GM18909 (cell line): ENCODE data around the gene CAPN13.

ENCODE experiments used
- ATAC-seq: cut with Tn5 transposase; IDR thresholded peaks from one replicate; pipeline ENCODE4 v1.9.1; 2021; ENCODE audit warnings: mild to moderate bottlenecking; ENCODE audit not compliant: unreplicated experiment, poor library complexity

The CAPN13 gene

GRCh38 chr2:30733876-30734520 is 73.2 kb downstream of the CAPN13 start:
- no peak for ATAC-seq

GRCh38 chr2:30732876-30733275 is 74.4 kb downstream of the CAPN13 start:
- ATAC-seq, result no peak

GRCh38 chr2:30732376-30732775 is 74.9 kb downstream of the CAPN13 start:
- no peak for ATAC-seq

DNA sequence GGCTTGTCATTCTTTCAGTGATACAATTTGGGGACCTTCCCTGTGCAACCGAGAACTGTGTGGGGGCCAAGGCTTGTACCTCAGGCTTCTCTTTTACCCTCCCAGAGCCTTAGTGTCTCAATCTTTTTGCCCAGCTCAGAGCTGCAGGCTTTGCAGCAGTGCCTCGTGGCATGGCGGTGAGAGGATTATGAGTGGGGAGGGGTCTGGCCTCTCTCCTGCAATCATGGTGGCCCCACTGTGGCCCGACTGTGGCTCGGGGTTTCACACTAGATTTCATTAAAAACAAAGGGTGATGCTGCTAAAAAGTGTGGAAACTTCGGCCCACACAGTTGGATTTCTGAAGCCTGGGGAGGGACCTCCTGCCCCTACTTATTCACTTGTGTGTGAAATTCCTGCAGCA is 75.5 kb downstream of the CAPN13 start:
- ATAC-seq, result no peak

DNA sequence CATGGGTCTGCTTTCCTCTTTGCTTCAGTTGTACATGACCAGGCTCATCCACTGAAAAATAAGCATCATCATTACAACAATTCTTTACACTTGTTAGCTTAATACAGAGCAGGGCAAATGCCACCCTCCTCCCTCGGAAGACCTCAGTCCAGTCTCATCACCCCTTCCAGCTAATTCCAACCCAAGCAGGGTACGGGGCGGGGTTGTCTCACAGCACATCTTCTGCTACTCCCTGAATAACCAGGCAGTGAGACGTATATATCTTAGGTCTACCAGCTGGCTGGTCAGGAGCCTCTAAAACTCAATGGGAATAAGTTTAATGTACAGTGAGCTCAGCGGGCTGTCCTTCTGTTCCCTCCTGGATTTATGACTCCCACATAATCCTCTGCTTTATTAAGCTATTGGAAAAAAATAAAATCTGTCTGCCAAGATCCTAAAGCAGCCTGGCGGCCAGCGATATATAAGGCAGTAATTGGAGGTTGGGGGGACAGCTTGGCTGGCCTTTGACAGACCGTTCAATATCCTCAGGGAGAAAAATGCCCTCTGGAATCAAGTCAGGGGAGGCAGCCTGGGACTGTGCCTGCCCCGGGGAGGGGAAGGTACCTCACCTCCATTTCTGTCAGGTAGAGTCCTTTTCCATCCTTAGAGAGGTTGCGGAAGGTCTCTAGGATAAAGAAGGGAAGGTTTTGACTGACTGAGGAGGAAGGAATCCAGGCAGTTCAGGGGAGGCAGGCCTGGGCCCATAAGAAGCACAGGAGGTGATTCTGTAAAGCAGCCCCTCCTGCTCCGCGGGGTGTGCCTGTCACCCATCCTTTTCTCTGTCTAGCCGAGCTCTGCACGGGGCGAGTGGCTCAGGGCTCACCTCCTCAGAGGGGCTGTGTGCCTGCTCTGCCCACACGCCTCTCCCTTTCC is 76.3 kb downstream of the CAPN13 start:
- ATAC-seq, result no peak

DNA sequence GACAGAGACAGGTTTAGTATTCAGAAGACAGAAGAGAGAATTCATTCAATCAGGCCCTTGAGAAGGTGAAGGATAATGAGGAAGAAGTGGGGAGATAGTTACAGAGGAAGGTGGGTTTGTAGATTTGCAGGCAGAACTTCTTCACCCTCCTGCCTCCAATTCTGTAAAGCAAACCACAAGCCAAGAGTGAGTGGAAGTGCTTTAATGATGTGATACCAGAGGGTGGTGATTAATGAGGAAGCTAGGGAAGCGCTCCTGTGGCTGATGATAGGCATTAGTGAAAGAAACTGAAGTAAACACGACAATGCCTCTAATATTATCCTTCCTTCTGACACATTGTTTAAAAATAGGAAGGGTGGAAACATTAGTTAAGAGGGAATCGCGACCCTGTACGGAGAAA is 78.2 kb downstream of the CAPN13 start:
- ATAC-seq, result no peak

DNA sequence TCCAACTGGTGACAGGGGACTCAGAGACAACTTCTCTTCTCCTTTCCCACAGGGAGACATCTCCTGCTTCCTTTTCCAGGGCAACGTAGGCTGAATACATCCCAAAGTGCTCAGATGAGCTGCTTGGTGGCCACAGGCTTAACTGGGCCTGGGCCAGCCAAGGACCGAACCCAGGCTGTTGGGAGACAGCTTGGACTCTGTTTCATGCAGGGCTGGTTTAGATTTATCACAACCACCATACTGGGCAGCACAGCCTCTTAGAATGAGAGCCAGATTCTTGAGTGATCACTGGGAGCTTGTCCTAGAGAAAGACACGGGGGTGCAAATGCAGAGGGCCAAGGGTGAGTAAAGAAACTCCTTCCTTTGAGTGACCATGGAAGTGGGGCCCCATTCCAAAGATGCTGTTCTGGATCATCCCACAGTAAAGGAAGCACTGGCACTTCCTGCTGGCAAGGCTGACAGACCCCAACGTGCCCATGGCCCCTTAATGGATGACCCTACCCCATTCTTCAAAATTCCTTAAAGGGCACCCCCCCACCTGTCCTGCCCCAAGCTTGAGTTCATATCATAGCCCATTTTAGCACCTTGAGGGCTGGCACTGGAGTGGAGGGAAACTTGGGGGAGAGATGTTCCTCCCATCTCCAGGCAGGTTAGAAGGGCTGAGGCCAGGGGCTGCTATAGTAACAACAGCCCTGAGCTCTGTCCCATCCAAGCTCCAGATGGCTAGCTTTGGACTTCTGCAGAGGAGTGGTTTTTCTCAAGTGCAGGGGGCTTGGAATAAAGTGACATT is 84.1 kb downstream of the CAPN13 start:
- ATAC-seq, result no peak

DNA sequence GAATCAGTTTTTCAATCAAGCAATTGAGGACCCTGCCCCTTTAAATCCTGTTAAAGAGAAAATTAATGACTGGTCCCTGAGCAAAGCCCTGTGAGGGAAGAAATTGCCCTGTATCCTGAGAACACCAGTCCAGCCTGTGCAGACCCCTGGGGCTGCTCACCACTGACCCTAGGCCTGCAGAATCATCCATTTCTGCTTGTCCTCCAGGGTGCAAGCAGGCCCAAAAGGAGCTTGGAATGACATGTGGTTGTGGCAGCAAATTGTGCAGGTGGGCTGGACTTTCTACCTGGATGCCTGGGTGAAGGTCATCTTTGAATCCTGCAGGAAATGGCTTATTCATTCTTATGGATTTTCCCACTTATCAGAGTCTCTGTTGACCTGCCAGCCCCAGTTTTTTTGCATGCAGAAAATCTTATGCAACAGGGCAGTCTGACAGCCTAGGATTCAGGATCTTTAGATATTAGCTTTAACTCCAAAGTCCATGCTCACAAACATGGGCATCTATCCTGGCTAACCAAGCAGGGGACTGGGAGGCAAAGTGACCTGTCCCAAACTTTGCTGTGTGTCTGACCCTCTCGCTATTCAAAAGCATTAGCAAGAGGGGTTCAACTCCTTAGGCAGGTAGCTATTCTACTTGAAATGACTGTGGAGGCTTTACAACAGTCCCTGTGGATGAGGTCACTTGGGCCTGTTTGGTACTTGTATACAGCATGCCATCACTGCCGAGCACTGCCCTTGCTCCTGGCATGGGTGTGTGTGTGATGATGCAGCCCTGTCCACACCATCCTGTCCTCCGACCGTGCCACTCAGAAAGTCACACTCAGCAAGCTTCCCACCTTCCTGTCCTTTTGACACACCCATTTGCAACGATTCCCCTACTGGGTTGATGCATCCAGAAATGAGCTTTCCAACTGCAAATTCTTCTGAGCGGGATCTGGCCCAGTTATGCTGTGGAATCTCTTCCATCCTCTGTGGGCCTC is 85.3 kb downstream of the CAPN13 start:
- ATAC-seq, result no peak

GRCh38 chr2:30721241-30721640 is 86.0 kb downstream of the CAPN13 start:
- no peak for ATAC-seq

DNA sequence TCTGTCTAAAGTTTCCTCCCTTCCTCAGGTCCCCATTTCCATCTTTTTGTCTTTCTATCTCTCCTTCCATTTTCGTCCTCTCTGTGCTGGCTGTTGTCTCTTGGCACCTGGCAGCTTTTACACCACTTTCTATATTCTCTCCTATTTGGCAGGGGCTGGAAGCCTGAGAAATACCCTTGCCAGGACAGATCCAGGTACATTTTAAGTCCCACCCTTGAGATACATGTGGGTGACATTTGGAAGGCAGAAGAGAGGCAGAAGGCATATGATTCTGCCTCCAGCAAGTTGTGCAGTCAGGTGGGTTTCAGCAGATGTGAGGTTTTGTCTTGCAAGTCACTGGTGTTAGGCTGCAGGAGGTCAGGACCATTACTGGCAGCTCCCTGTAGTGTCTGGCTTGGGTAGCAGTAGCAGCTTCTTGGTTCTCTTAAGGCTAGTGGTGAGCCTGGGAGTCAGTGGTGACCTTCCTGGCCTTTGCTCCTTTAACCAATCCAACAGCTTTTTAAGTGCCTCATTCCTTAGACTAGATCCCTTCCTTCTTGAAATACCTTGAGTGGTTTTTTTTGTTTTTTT is 90.1 kb downstream of the CAPN13 start:
- no peak for ATAC-seq

GRCh38 chr2:30716123-30716900 is 90.9 kb downstream of the CAPN13 start:
- ATAC-seq, result no peak

- ATAC-seq, result no peak
Observed at GRCh38 chr2:30714811-30715709, 92.2 kb downstream of the CAPN13 start.

GRCh38 chr2:30713698-30714097 is 93.5 kb downstream of the CAPN13 start:
- no peak for ATAC-seq

DNA sequence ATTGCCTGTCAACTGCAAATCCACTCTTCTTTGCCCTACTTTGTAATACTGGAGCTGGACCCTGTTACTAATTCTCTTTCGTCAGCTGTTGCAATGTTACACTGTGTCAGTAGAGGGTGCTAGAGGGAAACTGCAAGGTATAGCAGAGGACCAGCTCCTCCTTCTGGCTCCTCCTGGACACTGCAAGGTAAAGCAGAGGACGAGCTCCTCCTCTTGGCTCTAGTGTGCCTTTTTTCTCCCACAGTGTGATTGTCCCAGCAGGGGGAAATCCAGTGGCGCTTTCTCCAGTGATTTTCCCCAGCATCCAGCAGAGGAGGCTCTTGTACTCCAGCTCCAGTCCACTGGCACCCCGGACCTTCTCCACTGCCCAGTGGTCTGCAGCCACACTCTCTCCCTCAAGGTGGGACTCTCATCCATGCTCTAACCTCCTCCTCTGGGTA is 95.6 kb downstream of the CAPN13 start:
- ATAC-seq, result peak; percentile 78

DNA sequence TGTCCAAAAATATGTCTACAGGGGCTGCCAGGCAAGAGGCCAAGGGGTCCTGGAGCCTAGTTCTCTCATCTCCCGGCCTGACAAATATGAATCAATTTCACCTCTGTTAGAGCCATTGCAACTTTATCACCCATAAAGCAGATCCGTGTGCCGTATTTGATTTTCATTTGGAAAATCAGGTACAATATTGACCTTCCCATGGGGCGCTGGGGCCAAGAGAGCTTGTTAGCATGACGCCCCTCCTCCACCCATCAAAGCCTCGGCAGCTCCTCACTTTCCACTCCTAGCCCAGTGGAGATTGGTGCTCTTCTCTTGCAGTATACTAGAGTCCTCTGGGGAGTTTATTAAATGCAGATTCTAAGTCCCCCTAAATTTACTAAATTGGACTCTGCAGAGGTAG is 96.8 kb downstream of the CAPN13 start:
- no peak for ATAC-seq

GRCh38 chr2:30710016-30710415 is 97.2 kb downstream of the CAPN13 start:
- ATAC-seq, result no peak

- ATAC-seq, result no peak
Observed at GRCh38 chr2:30709516-30709915, 97.7 kb downstream of the CAPN13 start.
